DMS 273 treated with DMSO at 0.1 percent for 48 hours (cell line): ENCODE data around the gene HOOK2.
"Not testable (repeated sequence)": the region's sequence is repeated elsewhere in the genome, so short reads cannot be mapped to it uniquely, and the experiment has no call there.

Experiments used
- DNase-seq: peaks from one replicate; lab custom pipeline; 2025; lab: John Stamatoyannopoulos, UW

Gene HOOK2, protein sequence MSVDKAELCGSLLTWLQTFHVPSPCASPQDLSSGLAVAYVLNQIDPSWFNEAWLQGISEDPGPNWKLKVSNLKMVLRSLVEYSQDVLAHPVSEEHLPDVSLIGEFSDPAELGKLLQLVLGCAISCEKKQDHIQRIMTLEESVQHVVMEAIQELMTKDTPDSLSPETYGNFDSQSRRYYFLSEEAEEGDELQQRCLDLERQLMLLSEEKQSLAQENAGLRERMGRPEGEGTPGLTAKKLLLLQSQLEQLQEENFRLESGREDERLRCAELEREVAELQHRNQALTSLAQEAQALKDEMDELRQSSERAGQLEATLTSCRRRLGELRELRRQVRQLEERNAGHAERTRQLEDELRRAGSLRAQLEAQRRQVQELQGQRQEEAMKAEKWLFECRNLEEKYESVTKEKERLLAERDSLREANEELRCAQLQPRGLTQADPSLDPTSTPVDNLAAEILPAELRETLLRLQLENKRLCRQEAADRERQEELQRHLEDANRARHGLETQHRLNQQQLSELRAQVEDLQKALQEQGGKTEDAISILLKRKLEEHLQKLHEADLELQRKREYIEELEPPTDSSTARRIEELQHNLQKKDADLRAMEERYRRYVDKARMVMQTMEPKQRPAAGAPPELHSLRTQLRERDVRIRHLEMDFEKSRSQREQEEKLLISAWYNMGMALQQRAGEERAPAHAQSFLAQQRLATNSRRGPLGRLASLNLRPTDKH

DNA sequence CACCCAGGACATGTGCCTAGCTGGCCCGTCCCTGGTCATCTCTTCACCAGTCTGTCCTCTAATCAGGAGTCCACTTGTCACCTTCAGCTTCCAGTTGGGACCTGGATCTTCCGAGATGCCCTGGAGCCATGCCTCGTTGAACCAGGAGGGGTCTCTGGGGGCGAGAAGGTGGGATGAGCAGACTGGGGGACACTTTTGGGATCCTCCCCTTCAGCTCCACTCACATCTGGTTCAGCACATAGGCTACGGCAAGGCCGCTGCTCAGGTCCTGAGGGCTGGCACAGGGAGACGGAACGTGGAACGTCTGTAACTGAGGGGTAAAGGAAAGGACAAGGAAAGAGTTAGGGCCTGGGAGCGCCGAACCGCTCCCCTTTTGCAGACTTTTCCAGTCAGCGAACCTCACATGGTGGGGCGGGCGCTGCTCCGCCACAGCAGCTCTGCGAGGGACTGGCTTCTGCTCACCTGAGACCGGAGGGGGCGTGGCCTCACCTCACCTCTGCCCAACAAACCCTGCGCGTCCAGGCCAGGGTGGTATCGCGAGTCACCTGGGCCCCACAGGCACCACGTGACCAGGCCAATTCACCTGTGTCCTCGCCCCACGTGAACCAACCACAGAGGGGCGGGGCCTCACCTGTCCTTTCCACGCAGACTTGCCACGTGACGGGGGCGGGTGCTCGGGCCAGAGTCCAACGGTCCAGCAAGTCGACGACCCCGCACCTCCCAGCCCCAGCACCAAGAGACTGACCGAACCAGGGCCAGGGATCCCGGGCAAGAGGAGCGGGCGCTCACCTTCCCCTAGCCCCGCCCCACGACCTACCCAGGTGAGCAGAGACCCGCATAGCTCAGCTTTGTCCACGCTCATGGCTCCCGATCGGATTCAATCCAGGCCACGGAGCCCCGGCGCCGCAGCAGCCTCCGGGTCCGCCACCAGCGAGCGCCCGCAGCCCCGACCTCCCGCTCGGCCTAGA is at the start of gene HOOK2:
Gene HOOK2, minus strand, starts transcription at position 965 of the 968 bp plus-strand sequence. Its CDS starts 103 bp downstream, at position 862.
- DNase-seq, result no peak

DNA sequence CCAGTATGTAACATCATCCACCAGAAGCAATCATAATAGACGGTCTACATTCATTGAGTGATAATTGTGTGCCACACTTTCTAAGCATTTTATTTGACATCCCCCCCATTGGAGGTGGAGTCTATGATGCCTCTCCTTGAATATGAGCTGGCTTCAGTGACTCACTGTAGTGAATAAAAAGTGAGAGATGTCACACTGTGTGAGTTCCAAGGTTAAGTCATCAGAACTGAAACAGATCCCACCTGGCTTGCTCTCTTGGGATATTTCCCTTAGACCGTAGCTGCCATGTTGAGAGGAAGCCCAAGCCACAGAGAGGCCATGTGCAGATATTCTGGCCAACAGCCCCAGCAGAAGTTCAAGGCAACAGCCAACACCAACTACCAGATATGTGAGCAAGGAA is 46.4 kb upstream of the HOOK2 start:
- DNase-seq, result no peak

DNA sequence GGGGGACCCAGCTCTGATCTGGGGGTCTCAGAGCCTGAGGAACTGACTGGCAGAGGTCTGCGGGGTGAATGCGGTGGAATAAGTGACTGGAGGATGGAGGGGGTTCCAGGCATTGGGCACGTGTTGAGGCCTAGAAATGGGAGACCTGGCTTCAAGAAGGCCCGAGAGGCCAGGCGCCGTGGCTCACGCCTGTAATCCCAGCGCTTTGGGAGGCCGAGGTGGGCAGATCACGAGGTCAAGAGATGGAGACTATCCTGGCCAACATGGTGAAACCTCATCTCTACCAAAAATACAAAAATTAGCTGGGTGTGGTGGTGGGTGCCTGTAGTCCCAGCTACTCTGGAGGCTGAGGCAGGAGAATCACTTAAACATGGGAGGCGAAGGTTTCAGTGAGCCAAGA is 42.5 kb upstream of the HOOK2 start:
- DNase-seq, result not testable (repeated sequence)

DNA sequence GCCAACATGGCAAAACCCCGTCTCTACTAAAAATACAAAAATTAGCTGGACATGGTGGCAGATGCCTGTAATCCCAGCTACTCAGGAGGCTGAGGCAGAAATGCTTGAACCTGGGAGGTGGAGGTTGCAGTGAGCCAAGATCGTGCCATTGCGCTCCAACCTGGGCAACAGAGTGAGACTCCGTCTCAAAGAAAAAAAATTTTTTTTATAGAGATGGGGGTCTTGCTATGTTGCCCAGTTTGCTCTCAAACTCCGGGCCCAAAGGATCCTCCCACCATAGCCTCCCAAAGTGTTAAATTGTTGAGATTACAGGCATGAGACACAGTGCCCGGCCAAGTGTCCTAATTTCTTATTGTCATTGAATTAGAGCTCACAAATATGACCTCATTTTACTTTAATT is 41.8 kb upstream of the HOOK2 start:
- DNase-seq, result not testable (repeated sequence)

DNA sequence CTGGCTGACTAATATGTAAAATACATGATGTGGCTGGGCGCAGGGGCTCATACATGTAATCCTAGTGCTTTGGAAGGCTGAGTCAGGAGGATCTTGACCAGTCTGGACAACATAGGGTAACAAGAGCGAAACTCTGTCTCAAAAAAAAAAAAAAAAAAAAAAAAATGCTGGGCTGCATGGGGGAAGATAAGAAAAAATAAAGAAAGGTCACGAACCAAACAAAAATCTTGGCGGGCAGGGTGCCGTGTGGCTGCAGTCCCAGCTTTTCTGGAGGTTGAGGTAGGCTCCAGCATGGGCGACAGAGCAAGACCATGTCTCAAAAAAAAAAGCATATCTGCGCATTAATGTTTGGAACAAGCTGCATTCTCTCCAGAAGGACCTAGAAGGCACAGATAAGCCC is 39.7 kb upstream of the HOOK2 start:
- DNase-seq, result no peak

DNA sequence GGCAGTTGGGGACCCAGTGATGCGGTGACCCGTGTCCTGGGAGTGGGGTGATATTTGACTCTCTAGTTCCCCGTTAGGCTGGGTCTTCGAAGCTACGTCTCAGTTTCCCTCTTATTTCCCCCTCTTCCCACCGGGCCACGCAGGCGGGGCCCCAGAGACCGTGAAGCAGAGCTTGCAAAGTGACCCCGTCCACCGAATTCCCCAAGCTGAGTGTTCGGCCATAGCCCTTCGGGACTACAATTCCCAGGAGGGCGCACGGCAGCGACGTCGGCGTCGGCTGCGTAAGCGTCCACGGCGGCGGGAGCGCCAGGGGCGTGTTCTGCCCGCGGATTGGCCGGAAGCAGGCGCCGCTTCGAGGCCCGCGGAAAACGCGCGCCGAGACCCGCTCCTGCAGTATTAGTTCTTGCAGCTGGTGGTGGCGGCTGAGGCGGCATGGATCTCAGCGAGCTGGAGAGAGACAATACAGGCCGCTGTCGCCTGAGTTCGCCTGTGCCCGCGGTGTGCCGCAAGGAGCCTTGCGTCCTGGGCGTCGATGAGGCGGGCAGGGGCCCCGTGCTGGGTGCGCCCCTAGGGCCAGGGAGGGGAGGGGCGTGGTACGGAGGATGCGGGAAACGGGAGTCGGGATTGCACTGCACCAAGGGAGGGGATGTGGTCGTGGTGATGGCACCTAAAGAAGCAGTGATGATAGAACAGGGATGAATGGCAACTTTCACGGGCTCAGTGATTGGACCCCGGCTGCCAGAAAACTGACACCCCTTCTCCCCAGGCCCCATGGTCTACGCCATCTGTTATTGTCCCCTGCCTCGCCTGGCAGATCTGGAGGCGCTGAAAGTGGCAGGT is 31.1 kb upstream of the HOOK2 start, which contains the start of gene RNASEH2A:
Gene RNASEH2A, plus strand, starts transcription at position 343 of the 840 bp plus-strand sequence. Its CDS starts 90 bp downstream, at position 433.
- peak; percentile 77 for DNase-seq

DNA sequence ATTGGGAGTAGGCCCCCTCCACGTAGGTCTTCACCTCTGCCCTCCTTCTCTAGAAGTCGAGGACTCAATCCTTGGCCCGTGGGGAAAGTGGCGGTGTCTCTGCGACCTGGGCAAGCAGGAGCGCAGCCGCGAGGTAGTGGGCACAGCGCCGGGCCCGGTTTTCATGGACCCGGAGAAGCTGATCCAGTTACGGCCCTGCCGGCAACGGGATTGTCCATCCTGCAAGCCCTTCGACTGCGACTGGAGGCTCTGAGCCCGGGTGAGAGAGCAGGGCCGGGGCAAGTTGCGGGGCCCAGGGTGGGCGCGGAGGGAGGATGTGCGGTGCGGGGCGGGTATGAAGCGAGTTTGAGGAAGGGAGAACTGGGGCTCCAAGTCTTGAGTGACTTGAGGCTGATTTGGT is 28.7 kb upstream of the HOOK2 start:
- no peak for DNase-seq

DNA sequence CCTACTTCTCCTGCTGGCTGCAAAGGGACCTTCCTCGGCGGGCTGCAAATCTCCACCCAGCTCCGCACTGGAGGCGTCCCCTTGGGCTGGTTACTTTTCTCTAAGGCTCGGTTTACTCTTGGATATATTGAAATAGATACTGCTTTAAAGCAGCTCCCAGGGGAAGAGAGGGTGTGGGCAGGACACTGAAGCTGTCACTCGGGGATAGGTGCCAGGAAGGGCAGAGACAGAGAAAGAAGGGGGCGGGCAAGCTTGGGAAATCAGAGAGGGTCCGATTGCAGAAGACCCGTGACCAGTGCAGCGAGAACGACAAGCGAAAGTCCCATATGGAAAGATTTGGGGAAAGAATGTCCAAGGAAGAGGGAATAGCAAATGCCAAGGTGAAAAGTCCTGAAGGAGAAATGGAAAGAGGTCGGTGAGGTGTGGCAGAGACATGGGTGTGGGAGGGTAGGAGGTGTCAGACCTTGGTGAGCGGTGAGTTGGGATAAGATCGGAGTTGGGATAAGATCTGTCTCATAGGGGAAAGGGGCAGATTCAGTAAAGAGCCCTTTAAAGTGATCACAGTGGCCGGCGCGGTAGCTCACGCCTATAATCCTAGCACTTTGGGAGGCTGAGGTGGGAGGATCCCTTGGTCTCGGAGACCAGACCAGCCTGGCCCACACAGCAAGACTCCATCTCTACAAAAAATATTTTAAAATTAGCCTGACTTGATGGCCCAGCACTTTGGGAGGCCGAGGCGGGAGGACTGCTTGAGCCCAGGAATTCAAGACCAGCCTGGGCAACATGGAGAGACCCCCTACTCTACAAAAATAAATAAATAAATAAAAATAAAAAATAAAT is 27.1 kb upstream of the HOOK2 start:
- DNase-seq, result no peak

DNA sequence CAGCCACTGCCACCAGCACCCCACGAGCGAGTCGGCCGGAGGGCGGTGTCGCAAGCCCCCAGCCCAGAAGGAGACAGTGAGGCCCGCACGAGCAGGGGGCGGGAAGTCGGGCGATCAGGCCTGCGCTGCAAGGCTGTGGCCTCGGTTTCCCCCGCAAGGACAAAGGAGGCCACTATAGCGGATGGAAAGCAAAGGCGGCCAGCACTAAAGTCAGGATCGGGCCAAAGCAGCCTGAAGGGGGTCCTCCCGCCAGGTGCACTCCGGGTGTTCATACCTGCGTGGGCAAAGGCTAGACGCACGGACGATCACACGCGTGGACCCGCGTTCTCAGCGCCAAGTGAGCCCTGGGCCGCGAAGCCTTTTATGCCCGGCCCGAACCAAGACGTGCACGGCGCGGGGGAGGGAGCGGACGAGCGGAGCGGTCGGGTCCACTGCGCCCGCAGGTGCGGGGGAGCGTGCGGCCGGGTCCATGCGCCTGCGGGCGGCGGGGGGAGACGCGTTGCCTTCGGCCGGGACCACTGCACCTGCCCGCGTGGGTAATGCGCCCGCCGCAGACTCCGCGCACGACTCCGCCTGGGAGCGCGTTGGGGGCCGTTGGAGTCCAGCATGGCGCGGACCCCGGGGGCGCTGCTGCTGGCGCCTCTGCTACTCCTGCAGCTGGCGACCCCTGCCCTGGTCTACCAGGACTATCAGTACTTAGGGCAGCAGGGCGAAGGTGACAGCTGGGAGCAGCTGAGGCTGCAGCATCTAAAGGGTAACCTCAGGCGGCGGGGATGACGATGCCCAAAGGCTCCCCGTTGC is 26.3 kb upstream of the HOOK2 start, which contains the start of the genes PRDX2 and THSD8:
Gene PRDX2, minus strand, starts transcription at position 335 of the 801 bp plus-strand sequence. CDS start 539 bp downstream, outside the sequence.
Gene THSD8, plus strand, starts transcription at position 604 of the 801 bp plus-strand sequence. Its CDS starts 3 bp downstream, at position 607.
- DNase-seq, result peak; percentile 27

DNA sequence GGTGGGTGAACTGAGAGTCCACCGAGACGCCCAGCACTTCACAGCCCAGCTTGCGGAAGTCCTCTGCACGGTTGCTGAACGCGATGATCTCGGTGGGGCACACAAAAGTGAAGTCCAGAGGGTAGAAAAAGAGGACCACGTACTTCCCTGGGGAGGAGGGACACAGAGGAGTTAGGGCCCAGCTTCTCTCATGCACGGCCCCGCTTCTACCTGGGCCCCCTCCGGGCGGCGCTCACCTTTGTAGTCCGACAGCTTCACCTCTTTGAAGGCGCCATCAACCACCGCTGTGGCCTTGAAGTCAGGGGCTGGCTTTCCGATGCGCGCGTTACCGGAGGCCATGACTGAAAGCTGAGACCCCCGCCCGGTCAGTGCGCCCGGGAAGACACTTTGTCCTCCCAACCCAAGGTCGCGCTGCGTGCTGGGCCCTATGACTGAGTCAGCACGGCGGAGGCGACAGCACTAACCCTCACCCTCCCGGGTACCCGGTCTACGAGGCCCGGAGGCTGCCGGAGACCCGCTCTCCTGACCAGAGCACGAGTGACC is 25.6 kb upstream of the HOOK2 start:
- DNase-seq, result no peak

DNA sequence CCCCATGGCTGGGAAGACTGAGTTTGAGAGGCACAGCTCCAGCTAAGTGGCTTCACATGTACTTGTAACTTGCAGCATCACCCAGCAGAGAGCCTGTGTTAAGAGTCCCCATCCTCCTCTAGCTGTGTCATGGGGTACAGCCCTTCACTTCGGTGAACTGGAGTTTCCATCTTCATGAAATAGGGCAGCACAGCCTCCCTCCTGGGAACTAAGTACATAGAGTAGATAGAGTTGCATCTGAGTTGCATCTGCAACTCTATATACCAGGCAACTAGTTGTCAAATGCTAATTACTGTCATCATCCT is 25.1 kb upstream of the HOOK2 start:
- DNase-seq, result no peak

DNA sequence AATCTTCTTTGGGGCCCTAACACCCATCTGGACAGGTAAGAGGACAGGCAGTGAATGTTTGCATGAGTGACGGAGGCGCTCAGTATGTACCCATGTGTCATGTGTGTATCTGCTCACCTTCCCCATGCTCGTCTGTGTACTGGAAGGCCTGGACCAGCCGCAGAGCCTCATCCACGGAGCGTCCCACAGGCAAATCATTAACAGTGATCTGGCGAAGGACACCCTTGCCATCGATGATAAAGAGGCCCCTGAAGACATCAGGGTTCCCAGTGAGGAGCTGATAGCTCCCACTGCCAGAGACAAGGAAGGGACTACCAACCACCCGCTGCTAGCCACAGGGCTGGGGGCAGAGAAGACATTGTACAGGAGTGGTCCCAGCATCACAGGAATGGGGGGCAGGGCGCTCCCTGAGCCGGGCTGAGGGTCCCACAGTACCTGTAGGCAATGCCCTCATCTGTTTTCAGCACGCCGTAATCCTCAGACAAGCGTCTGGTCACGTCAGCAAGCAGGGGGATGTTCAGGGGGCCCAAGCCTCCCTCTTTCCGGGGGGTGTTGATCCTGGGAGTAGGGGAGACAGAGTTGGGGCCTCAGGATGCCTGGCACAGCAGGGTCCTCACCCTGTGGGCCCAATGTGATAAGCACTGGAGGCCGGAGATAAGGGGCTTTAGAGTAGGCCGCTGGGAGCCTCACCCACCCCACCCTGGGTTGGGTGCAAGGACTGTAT is 24.6 kb upstream of the HOOK2 start:
- DNase-seq, result no peak

DNA sequence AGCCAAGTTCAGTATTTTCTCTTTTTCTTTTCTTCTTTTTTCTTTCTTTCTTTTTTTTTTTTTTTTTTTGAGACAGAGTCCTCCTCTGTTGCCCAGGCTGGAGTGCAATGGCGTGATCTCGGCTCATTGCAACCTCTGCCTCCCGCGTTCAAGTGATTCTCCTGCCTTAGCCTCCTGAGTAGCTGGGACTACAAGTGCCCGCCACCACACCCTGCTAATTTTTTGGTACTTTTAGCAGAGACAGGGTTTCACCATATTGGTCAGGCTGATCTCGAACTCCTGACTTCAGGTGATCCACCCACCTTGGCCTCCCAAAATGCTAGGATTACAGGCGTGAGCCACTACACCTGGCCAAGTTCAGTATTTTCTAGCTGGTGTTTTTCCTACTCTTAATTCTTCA is 22.3 kb upstream of the HOOK2 start:
- not testable (repeated sequence) for DNase-seq

DNA sequence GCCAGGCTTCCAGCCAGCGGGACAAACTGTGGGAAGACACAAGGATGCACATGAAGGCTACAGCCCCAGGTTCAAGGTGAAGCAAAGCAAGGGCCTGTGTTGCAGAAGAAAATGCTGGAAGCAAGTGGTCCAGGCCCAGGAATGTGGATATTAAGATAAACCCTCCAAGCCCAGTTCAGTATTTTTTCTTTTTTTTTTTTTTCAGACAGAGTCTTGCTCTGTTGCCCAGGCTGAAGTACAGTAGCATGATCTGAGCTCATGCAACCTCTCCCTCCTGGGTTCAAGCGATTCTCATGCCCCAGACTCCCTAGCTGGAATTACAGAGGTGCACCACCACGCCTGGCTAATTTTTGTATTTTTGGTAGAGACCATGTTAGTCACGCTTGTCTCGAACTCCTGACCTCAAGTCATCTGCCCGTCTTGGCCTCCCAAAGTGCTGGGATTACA is 21.8 kb upstream of the HOOK2 start:
- DNase-seq, result no peak

DNA sequence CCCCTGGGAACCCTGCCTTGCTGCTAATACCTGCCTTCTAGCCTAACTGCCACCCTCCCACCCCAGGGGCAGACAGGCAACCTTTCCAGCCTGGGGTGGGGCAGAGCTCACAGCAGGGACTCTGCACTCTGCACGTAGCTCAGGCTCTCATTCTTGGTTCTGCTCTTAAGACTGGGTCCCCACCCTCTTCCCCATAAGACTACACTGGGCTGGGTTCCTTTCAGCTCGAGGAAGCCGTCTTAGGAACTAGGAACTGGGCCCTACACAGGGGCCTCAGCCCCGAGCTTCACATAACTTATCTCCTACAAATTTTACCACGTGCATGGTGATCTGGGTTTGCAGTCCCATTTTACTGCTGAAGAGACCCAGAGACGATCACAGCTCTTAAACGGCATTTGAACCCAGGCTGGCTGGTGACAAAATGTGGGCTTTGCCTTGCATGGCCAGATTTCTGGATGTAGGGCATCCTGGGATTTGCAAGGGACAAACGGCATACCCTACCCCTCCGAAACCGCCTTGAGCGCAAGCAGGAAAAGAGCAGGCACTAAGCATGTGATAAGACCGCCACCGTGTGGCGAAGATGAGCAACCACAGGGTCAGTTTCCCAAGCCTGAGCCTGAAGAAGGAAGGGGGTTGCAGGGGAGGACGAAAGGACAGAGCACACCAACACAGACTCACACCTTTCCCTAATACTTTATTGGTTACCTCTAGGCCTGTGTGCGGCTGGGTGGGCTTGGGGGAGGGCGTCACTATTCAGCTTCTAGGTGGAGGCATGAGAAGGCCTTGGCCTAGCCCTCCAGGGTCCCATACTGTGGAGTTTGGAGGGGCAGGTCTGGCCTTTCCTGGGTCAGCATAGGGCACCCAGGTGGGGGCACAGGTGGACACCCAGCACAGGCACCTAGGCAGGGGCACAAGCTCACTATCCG is 21.1 kb upstream of the HOOK2 start:
- DNase-seq, result peak; percentile 61

DNA sequence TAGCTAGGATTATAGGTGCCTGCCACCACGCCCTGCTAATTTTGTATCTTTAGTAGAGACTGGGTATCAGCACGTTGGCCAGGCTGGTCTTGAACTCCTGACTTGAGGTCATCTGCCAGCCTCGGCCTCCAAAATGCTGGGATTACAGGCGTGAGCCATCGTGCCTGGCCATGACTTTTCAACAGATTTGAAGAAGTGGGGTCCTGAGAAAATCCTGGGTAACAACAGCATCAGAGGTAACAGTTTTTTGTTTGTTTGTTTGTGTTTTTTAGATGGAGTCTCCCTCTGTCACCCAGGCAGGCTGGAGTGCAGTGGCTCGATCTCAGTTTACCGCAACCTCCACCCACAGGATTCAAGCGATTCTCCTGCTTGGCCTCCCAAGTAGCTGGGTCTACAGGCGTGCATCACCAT is 19.6 kb upstream of the HOOK2 start:
- no peak for DNase-seq
